PC-9 (cell line): ENCODE results near the gene TEX261.

Source experiments
- EZH2 ChIP-seq: fragments of 200-600 bp; sonication (generic); IDR thresholded peaks from 2 replicates; pipeline ENCODE4 v1.8.0; 2017; ENCODE audit warnings: antibody characterized with exemption, low read depth
- TF ChIP-seq, protein P1 (sequence below): fragments of 200-600 bp; sonication (generic); conservative IDR thresholded peaks from 2 replicates; pipeline ENCODE4 v1.6.1; 2017; ENCODE audit warnings: mixed run types, antibody characterized with exemption, mild to moderate bottlenecking, moderate library complexity

GRCh38 chr2:70954886-70955285, 39.8 kb downstream of the TEX261 start:
- TF ChIP-seq, protein P1, sequence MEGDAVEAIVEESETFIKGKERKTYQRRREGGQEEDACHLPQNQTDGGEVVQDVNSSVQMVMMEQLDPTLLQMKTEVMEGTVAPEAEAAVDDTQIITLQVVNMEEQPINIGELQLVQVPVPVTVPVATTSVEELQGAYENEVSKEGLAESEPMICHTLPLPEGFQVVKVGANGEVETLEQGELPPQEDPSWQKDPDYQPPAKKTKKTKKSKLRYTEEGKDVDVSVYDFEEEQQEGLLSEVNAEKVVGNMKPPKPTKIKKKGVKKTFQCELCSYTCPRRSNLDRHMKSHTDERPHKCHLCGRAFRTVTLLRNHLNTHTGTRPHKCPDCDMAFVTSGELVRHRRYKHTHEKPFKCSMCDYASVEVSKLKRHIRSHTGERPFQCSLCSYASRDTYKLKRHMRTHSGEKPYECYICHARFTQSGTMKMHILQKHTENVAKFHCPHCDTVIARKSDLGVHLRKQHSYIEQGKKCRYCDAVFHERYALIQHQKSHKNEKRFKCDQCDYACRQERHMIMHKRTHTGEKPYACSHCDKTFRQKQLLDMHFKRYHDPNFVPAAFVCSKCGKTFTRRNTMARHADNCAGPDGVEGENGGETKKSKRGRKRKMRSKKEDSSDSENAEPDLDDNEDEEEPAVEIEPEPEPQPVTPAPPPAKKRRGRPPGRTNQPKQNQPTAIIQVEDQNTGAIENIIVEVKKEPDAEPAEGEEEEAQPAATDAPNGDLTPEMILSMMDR: no peak
- no peak for TF ChIP-seq EZH2
